ENCODE data around the gene KLHL14. TPM values are rescaled to one million over a fixed set of nuclear protein-coding genes. Genes with fewer than 3 reads are reported as not detected.

Gene KLHL14
- total RNA-seq, 1 experiment from 2014 or later: not detected

GRCh38 chr18:32822197-32822596, 49.4 kb upstream of the KLHL14 start:
- BruUV-seq (replicated peaks): no TSS peak
- Histone ChIP-seq H3K4me2 (ENCODE audit: low read length) (no peak overlapping the region), H3K4me1 (ENCODE audit: control insufficient read depth in 1 of 2, insufficient read depth in 2 of 2, low read length in 2 of 2) (no peaks in the 10 kb centered on the region), H3K36me3 (ENCODE audit: control insufficient read depth in 1 of 2, insufficient read depth in 2 of 2, low read length in 2 of 2) (no peaks in the 10 kb centered on the region), H3K4me3 (replicated peaks in 1 of 2; ENCODE audit: low read depth in 1 of 2, low read length in 2 of 2) (no peak overlapping the region), H2AFZ (ENCODE audit: low read depth, low read length, poor library complexity, severe bottlenecking) (no peak overlapping the region), H3K9me3 (ENCODE audit: control insufficient read depth in 1 of 2, insufficient read depth in 1 of 2, low read depth in 1 of 2, low read length in 2 of 2) (peaks cover 0 to 4% of the 10 kb centered on the region in 2 experiments; a peak in 1 of 4 replicates), H4K20me1 (ENCODE audit: insufficient read depth) (no peaks in the 10 kb centered on the region; the same call in 1 of the 2 replicates), H3K27me3 (ENCODE audit: insufficient read depth, low read length) (no peaks in the 10 kb centered on the region), H3K79me2 (ENCODE audit: insufficient read depth, low read length) (no peaks in the 10 kb centered on the region), H3K27ac (ENCODE audit: low read depth, low read length) (no peak overlapping the region), H3K9ac (ENCODE audit: low read length) (no peak overlapping the region), H3K9me2 (ENCODE audit: insufficient read depth) (no peaks in the 10 kb centered on the region)
- no peak for TF ChIP-seq POLR2AphosphoS5 (IDR thresholded peaks at IDR 0.05; ENCODE audit: low read depth, low read length)
- TF ChIP-seq YY1 (IDR thresholded peaks at IDR 0.05; ENCODE audit: extremely low read depth, insufficient replicate concordance, low read depth, low read length): no peak
- TF ChIP-seq POLR2A (IDR thresholded peaks at IDR 0.05; ENCODE audit: borderline replicate concordance, extremely low read depth, insufficient read depth, insufficient read length): no peak
- no peak for TF ChIP-seq MAX (IDR thresholded peaks at IDR 0.05)
- no peak for TF ChIP-seq ZFX (IDR thresholded peaks at IDR 0.05)
- TF ChIP-seq REST (IDR thresholded peaks at IDR 0.05; ENCODE audit: low read depth): no peak
- TF ChIP-seq CTCF (IDR thresholded peaks at IDR 0.05 in 2 of 3, conservative IDR thresholded peaks at IDR 0.05 in 1 of 3; ENCODE audit: borderline replicate concordance in 1 of 3, insufficient read depth in 1 of 3, low read depth in 2 of 3, low read length in 2 of 3): no peak
- no peak for TF ChIP-seq ZNF274 (IDR thresholded peaks at IDR 0.05; ENCODE audit: low read depth, low read length)
- no peak for TF ChIP-seq RAD21 (IDR thresholded peaks at IDR 0.05; ENCODE audit: low read depth)
- no peak for TF ChIP-seq SP1 (IDR thresholded peaks at IDR 0.05; ENCODE audit: low read depth)
- TF ChIP-seq TCF7L2 (IDR thresholded peaks at IDR 0.05; ENCODE audit: borderline replicate concordance, extremely low read depth, insufficient read depth, insufficient read length): no peak
- TF ChIP-seq ZBTB33 (IDR thresholded peaks at IDR 0.05; ENCODE audit: extremely low read depth, insufficient replicate concordance, low read length): no peak
- no peak for ATAC-seq
- ChIA-PET RAD21 (ENCODE audit: low non-redundant PET in 1 of 2, low total read pairs in 2 of 2, uncharacterized antibody in 2 of 2, unreplicated experiment in 2 of 2) (no interaction called here), CTCF (no interaction called here), POLR2A (interaction anchor here (0.8 kb wide), 1 partner anchor 9 kb away, joined by 3 read pairs; no protein-coding TSS in a partner anchor)
- intact Hi-C loops (cut with micrococcal nuclease): no loop called here
- no peak for DNase-seq (ENCODE audit: low read depth, low spot score)
